Hematopoietic multipotent progenitor cell (in vitro differentiated cells): ENCODE data around the gene RNU6-7. TPM values are rescaled to one million over a fixed set of nuclear protein-coding genes. Genes with fewer than 3 reads are reported as not detected.

Source experiments
- small RNA-seq: library from RNA; depleted of rRNA; stranded (forward); fragments of <200 nt; gene quantifications from one replicate; pipeline ENCODE3, GENCODE V24; 2012
- total RNA-seq: library from RNA; depleted of rRNA; stranded (reverse); fragments of >200 nt; gene quantifications from one replicate; pipeline ENCODE4 v1.2.3, GENCODE V29; 2012

Gene RNU6-7
- total RNA-seq, 1 donor = not detected

Small RNAs within 50 kb of the gene (small RNA-seq; reads per million reads assigned to genes)
- gene RNU6-7 (3.3 reads per million, percentile 80 among the genes with 10 or more reads in this experiment), gene RNU6-8 (10.3 reads per million, percentile 92 among the genes with 10 or more reads in this experiment)

Other genes with a start within 250 kb of the RNU6-7 start
- gene ARHGAP5, start 124.7 kb upstream of the RNU6-7 start, total RNA-seq = 21.5 TPM
- not detected for gene RNU6-8, start 1.2 kb downstream of the RNU6-7 start, total RNA-seq
- 1.6 TPM for gene AKAP6, start 127.3 kb downstream of the RNU6-7 start, total RNA-seq